OCI-LY3 (cell line): Measurements from ENCODE around the gene ZHX3.

ENCODE experiments used
- H2AFZ ChIP-seq: fragments of 200-600, 300-600 bp; shearing (Covaris generic); 2 replicates; pipeline ENCODE4 v1.6.0; 2014; ENCODE audit warnings: antibody characterized with exemption, low read depth, low read length
- H3K27ac ChIP-seq: fragments of 200-600, 300-600 bp; sonication (generic); 2 replicates; pipeline ENCODE4 v1.5.1; 2014; ENCODE audit warnings: mild to moderate bottlenecking, low read length, moderate library complexity, mixed read lengths
- H3K27me3 ChIP-seq: fragments of 200-600, 300-600 bp; sonication (generic); 2 replicates; pipeline ENCODE4 v1.6.1; 2014; ENCODE audit warnings: low read depth, low read length, mixed read lengths
- H3K36me3 ChIP-seq: fragments of 200-600, 300-600 bp; sonication (generic); replicated peaks from 2 replicates; pipeline ENCODE3; 2014; ENCODE audit warnings: low read depth, low read length, mixed read lengths
- H3K4me1 ChIP-seq: fragments of 300-600, 200-600 bp; sonication (generic); 2 replicates; pipeline ENCODE4 v1.6.1; 2014; ENCODE audit warnings: low read length, mixed read lengths
- H3K4me2 ChIP-seq: fragments of 200-600, 300-600 bp; sonication (generic); 2 replicates; pipeline ENCODE4 v1.6.1; 2014; ENCODE audit warnings: low read length, mixed read lengths
- H3K4me3 ChIP-seq: fragments of 300-600, 200-600 bp; sonication (generic); 2 replicates; pipeline ENCODE4 v1.5.1; 2014; ENCODE audit warnings: antibody characterized with exemption, mild to moderate bottlenecking, low read length, moderate library complexity
- H3K79me2 ChIP-seq: fragments of 300-600, 200-600 bp; shearing (Covaris generic); 2 replicates; pipeline ENCODE4 v1.6.1; 2014; ENCODE audit warnings: mild to moderate bottlenecking, low read length, mixed read lengths
- H3K9ac ChIP-seq: fragments of 300-600, 200-600 bp; shearing (Covaris generic); 2 replicates; pipeline ENCODE4 v1.6.0; 2014; ENCODE audit warnings: mild to moderate bottlenecking, low read length, moderate library complexity
- H3K9me3 ChIP-seq: fragments of 200-600, 300-600 bp; shearing (Covaris generic); 2 replicates; pipeline ENCODE4 v1.6.1; 2014; ENCODE audit warnings: low read length, mixed read lengths; ENCODE audit not compliant: insufficient read depth
- H4K20me1 ChIP-seq: fragments of 200-600, 300-600 bp; sonication (generic); 2 replicates; pipeline ENCODE4 v1.6.1; 2016; ENCODE audit warnings: low read length, mixed read lengths; ENCODE audit not compliant: insufficient read depth
- CTCF ChIP-seq: fragments of 200-600, 300-600 bp; sonication (generic); IDR thresholded peaks from 2 replicates; pipeline ENCODE4 v1.5.1; 2014; ENCODE audit warnings: antibody characterized with exemption, low read length, low read depth
- EZH2phosphoT487 ChIP-seq: fragments of 200-600 bp; shearing (Covaris generic); IDR thresholded peaks from 2 replicates; pipeline ENCODE4 v1.6.1; 2018; ENCODE audit warnings: antibody characterized with exemption, mixed run types, low read depth

The ZHX3 gene

GRCh38 chr20:41304424-41305079, 13.0 kb downstream of the ZHX3 start:
- Histone ChIP-seq H3K27me3 (peaks cover 48% of the 10 kb centered on the region), H3K9me3 (no peaks in the 10 kb centered on the region), H2AFZ (no peak overlapping the region), H3K36me3 (no peaks in the 10 kb centered on the region), H3K79me2 (no peaks in the 10 kb centered on the region), H3K4me3 (no peak overlapping the region), H3K9ac (no peak overlapping the region), H3K27ac (no peak overlapping the region), H3K4me1 (peaks cover 39% of the 10 kb centered on the region), H4K20me1 (0 out of 2 replicates have a peak, but pooled peaks cover 5% of the 10 kb centered on the region), H3K4me2 (peak overlapping the region; percentile 33)
- TF ChIP-seq CTCF (no peak), EZH2phosphoT487 (no peak)

GRCh38 chr20:41304002-41304401, 13.5 kb downstream of the ZHX3 start:
- no peaks in the 10 kb centered on the region for H3K79me2 ChIP-seq
- H2AFZ ChIP-seq = no peak overlapping the region
- peaks cover 39% of the 10 kb centered on the region for H3K4me1 ChIP-seq
- no peaks in the 10 kb centered on the region for H3K9me3 ChIP-seq
- peak overlapping the region; percentile 33 for H3K4me2 ChIP-seq
- H3K4me3 ChIP-seq = no peak overlapping the region
- H4K20me1 ChIP-seq = 0 out of 2 replicates have a peak, but pooled peaks cover 5% of the 10 kb centered on the region
- no peak overlapping the region for H3K9ac ChIP-seq
- no peak for TF ChIP-seq EZH2phosphoT487
- TF ChIP-seq CTCF = no peak
- H3K27me3 ChIP-seq = peaks cover 44% of the 10 kb centered on the region
- no peak overlapping the region for H3K27ac ChIP-seq
- no peaks in the 10 kb centered on the region for H3K36me3 ChIP-seq

GRCh38 chr20:41300886-41301285, 16.6 kb downstream of the ZHX3 start:
- no peak overlapping the region for H3K27ac ChIP-seq
- no peak overlapping the region for H3K4me2 ChIP-seq
- peaks cover 17% of the 10 kb centered on the region for H3K4me1 ChIP-seq
- H3K27me3 ChIP-seq = peaks cover 28% of the 10 kb centered on the region
- no peaks in the 10 kb centered on the region for H3K79me2 ChIP-seq
- H3K9me3 ChIP-seq = no peaks in the 10 kb centered on the region
- no peak overlapping the region for H3K9ac ChIP-seq
- H2AFZ ChIP-seq = no peak overlapping the region
- H3K36me3 ChIP-seq = no peaks in the 10 kb centered on the region
- H4K20me1 ChIP-seq = no peaks in the 10 kb centered on the region
- TF ChIP-seq EZH2phosphoT487 (no peak), CTCF (no peak)
- H3K4me3 ChIP-seq = no peak overlapping the region

- TF ChIP-seq EZH2phosphoT487 = no peak
- TF ChIP-seq CTCF = no peak
- H2AFZ ChIP-seq = no peak overlapping the region
- peaks cover 15% of the 10 kb centered on the region for H3K4me1 ChIP-seq
- H3K27me3 ChIP-seq = peaks cover 28% of the 10 kb centered on the region
- H3K9ac ChIP-seq = no peak overlapping the region
- no peaks in the 10 kb centered on the region for H3K9me3 ChIP-seq
- H3K36me3 ChIP-seq = no peaks in the 10 kb centered on the region
- no peak overlapping the region for H3K4me2 ChIP-seq
- no peak overlapping the region for H3K4me3 ChIP-seq
- H3K27ac ChIP-seq = no peak overlapping the region
- H4K20me1 ChIP-seq = no peaks in the 10 kb centered on the region
- H3K79me2 ChIP-seq = no peaks in the 10 kb centered on the region
Observed at GRCh38 chr20:41300383-41300782, 17.1 kb downstream of the ZHX3 start.
